ENCODE data around the gene SAP130.

DNA sequence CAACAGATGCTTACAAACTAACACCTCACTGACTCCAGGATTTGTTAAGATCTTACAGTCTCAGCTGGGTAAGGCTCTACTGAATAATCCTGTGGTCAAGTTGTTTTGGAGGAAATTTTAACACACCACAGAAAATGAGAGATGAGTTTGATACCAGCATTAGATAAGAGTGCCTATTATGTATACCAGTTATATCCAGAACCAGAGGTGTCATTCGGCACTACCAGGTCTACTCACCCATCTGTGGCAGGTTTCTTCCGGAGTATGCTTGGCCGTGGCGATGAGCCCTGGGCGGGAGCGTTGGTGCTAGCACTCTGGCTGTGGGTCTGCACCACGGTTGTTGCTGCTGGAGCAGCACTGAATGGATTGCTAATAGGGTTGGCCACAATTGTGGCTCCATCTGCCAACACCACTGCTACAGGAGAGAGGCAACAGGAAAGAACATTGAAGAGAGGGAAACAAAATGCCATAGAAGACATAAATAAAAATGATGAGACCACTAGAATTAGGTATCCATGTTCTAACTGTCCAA lies 41.2 kb downstream of the SAP130 start:
- TF ChIP-seq, protein P1, sequence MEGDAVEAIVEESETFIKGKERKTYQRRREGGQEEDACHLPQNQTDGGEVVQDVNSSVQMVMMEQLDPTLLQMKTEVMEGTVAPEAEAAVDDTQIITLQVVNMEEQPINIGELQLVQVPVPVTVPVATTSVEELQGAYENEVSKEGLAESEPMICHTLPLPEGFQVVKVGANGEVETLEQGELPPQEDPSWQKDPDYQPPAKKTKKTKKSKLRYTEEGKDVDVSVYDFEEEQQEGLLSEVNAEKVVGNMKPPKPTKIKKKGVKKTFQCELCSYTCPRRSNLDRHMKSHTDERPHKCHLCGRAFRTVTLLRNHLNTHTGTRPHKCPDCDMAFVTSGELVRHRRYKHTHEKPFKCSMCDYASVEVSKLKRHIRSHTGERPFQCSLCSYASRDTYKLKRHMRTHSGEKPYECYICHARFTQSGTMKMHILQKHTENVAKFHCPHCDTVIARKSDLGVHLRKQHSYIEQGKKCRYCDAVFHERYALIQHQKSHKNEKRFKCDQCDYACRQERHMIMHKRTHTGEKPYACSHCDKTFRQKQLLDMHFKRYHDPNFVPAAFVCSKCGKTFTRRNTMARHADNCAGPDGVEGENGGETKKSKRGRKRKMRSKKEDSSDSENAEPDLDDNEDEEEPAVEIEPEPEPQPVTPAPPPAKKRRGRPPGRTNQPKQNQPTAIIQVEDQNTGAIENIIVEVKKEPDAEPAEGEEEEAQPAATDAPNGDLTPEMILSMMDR (IDR thresholded peaks at IDR 0.05): no peak
- no peak for TF ChIP-seq ZFX (IDR thresholded peaks at IDR 0.05; ENCODE audit: borderline replicate concordance)

Measured in 22Rv1 (cell line).